ENCODE measurements around the gene HNRNPL. TPM values are rescaled to one million over a fixed set of nuclear protein-coding genes. Genes with fewer than 3 reads are reported as not detected.
"Not testable (repeated sequence)": the region's sequence is repeated elsewhere in the genome, so short reads cannot be mapped to it uniquely, and the experiment has no call there.

HNRNPL gene
- total RNA-seq, 4 donors from 2014 or later, result 88.3 to 172 (median 126) TPM

- peak overlapping the region; percentile 30 to 72 (median 48) for H3K27ac ChIP-seq
- intact Hi-C loops (cut with DNase I; ENCODE audit: low total_unique reads), result no loop called here
- no peaks in the 10 kb centered on the region for H3K27me3 ChIP-seq
Observed at GRCh38 chr19:38826856-38827551, 22.8 kb downstream of the HNRNPL start.

GRCh38 chr19:38825936-38826335 lies 23.9 kb downstream of the HNRNPL start:
- Histone ChIP-seq H3K36me3 (peaks cover 0 to 38% of the 10 kb centered on the region in 2 donors), H3K27ac (peak overlapping the region; percentile 38 to 72 (median 48)), H3K4me1 (peaks cover 40 to 54% of the 10 kb centered on the region in 2 donors)
- in situ Hi-C loops (cut with MboI; ENCODE audit: low sequenced_read_pairs in 4 of 4), result loop anchor here in 1 of 4 donors (25.0 kb wide), 2 partner anchors 189 to 439 kb away; partner anchors contain the start of genes ACTN4, GGN and SPRED3
- ATAC-seq; H3K4me3 ChIP-seq; DNase-seq; H3K9me3 ChIP-seq; intact Hi-C loops (cut with DNase I; ENCODE audit: low total_unique reads); H3K27me3 ChIP-seq: not testable (repeated sequence)

More at GRCh38 chr19:38826856-38827551, 22.8 kb downstream of the HNRNPL start:
- H3K4me1 ChIP-seq, result peaks cover 41 to 51% of the 10 kb centered on the region in 2 donors
- no peak for TF ChIP-seq CTCF (IDR thresholded peaks at IDR 0.05 in 4 of 5, conservative IDR thresholded peaks at IDR 0.05 in 1 of 5)
- no peak for TF ChIP-seq POLR2A (IDR thresholded peaks at IDR 0.05)
- no peak overlapping the region for H3K4me3 ChIP-seq
- ATAC-seq, result no peak
- in situ Hi-C loops (cut with MboI; ENCODE audit: low sequenced_read_pairs in 4 of 4), result loop anchor here in 1 of 4 donors (25.0 kb wide), 2 partner anchors 190 to 440 kb away; partner anchors contain the start of genes ACTN4, GGN and SPRED3
- DNase-seq, result no peak
- no peaks in the 10 kb centered on the region for H3K9me3 ChIP-seq
- peaks cover 0 to 38% of the 10 kb centered on the region in 2 donors for H3K36me3 ChIP-seq

- H3K9me3 ChIP-seq; ATAC-seq; intact Hi-C loops (cut with DNase I; ENCODE audit: low total_unique reads); DNase-seq; H3K4me3 ChIP-seq; H3K27me3 ChIP-seq; H3K27ac ChIP-seq; in situ Hi-C loops (cut with MboI; ENCODE audit: low sequenced_read_pairs in 4 of 4): not testable (repeated sequence)
- Histone ChIP-seq H3K36me3 (peaks cover 0 to 26% of the 10 kb centered on the region in 2 donors), H3K4me1 (peaks cover 25 to 35% of the 10 kb centered on the region in 2 donors)
Observed at GRCh38 chr19:38821230-38821825, 28.5 kb downstream of the HNRNPL start.

GRCh38 chr19:38819231-38819920 lies 30.4 kb downstream of the HNRNPL start:
- Histone ChIP-seq H3K27ac (peak overlapping the region in 2 of 4 donors; percentile 39 to 57), H3K4me3 (no peak overlapping the region), H3K9me3 (no peaks in the 10 kb centered on the region), H3K36me3 (peaks cover 0 to 45% of the 10 kb centered on the region in 2 donors), H3K27me3 (no peaks in the 10 kb centered on the region), H3K4me1 (peaks cover 13 to 21% of the 10 kb centered on the region in 2 donors)
- ATAC-seq, result peak in 1 of 2 donors; percentile 60
- no peak for DNase-seq
- in situ Hi-C loops (cut with MboI; ENCODE audit: low sequenced_read_pairs in 4 of 4), result no loop called here
- intact Hi-C loops (cut with DNase I; ENCODE audit: low total_unique reads), result no loop called here
- TF ChIP-seq POLR2A (IDR thresholded peaks at IDR 0.05) (no peak), CTCF (IDR thresholded peaks at IDR 0.05 in 4 of 5, conservative IDR thresholded peaks at IDR 0.05 in 1 of 5) (no peak)

- in situ Hi-C loops (cut with MboI; ENCODE audit: low sequenced_read_pairs in 4 of 4), result no loop called here
- DNase-seq, result no peak
Observed at GRCh38 chr19:38817081-38817480, 32.7 kb downstream of the HNRNPL start.

More at GRCh38 chr19:38817081-38817480, 32.7 kb downstream of the HNRNPL start:
- no peak overlapping the region for H3K27ac ChIP-seq
- TF ChIP-seq POLR2A (IDR thresholded peaks at IDR 0.05) (no peak), CTCF (IDR thresholded peaks at IDR 0.05 in 4 of 5, conservative IDR thresholded peaks at IDR 0.05 in 1 of 5) (no peak)
- no peak overlapping the region for H3K4me3 ChIP-seq
- no peaks in the 10 kb centered on the region for H3K27me3 ChIP-seq
- ATAC-seq, result no peak
- peaks cover 0 to 36% of the 10 kb centered on the region in 2 donors for H3K36me3 ChIP-seq
- intact Hi-C loops (cut with DNase I; ENCODE audit: low total_unique reads), result no loop called here
- peaks cover 13 to 21% of the 10 kb centered on the region in 2 donors for H3K4me1 ChIP-seq
- H3K9me3 ChIP-seq, result no peaks in the 10 kb centered on the region
